Right lobe of liver (tissue), 6 donors: ENCODE data around the gene CAPN12. TPM values are rescaled to one million over a fixed set of nuclear protein-coding genes. Genes with fewer than 3 reads are reported as not detected.

Experiments used
- ATAC-seq, 4 donors: fragments of 200-7000 bp; cut with Tn5 transposase; one replicate each; pipeline ENCODE4 v1.9.1; 2020; ENCODE audit warnings: mild to moderate bottlenecking in 4 of 4, moderate library complexity in 4 of 4
- DNase-seq, 3 donors: peaks; one replicate each; pipeline ENCODE4 v3.0.0-alpha.2; 2020
- H3K27ac ChIP-seq, 3 donors: fragments of 200-600 bp; one replicate each; pipeline ENCODE4 v1.8.0; 2022
- H3K27me3 ChIP-seq, 2 donors: fragments of 200-600 bp; one replicate each; pipeline ENCODE4 v1.8.0; 2022
- H3K36me3 ChIP-seq, 4 donors: fragments of 200-600 bp; sonication (generic) in 1 of 4; one replicate each; pipeline versions ENCODE4 v1.5.1 to v1.8.0; 2017 to 2022; ENCODE audit warnings: control low read depth in 1 of 4
- H3K4me1 ChIP-seq, 4 donors: fragments of 200-600 bp; sonication (generic) in 1 of 4; one replicate each; pipeline versions ENCODE4 v1.5.1 to v1.8.0; 2017 to 2022; ENCODE audit warnings: control low read depth in 1 of 4
- H3K4me3 ChIP-seq, 3 donors: fragments of 200-600 bp; one replicate each; pipeline ENCODE4 v1.8.0; 2022
- H3K9me3 ChIP-seq, 4 donors: fragments of 200-600 bp; sonication (generic) in 1 of 4; one replicate each; pipeline versions ENCODE4 v1.5.1 to v1.8.0; 2017 to 2022; ENCODE audit warnings: control low read depth in 1 of 4
- POLR2A ChIP-seq: fragments of 450-650 bp; IDR thresholded peaks from one replicate; pipeline ENCODE4 v1.6.1; 2017; ENCODE audit warnings: antibody characterized with exemption, mild to moderate bottlenecking
- WGBS: methylation state at CpG from one replicate; pipeline ENCODE4 v1.1.6; 2018; ENCODE audit warnings: low coverage, low lambda C conversion rate; ENCODE audit not compliant: insufficient coverage; ENCODE audit errors: missing lambda C conversion rate; 5-methylcytosine and 5-hydroxymethylcytosine counted together
- intact Hi-C, 2 donors: fragments of 100-400 bp; cut with DNase I; formaldehyde crosslinking; loops; one replicate each; pipeline versions ENCODE4 v1.11.2 to v1.14.1; 2022
- total RNA-seq, 6 experiments: library from RNA; depleted of rRNA in 2 of 6; stranded (reverse); fragments of >200 nt in 2 of 6; fragmentation: NEBNext Ultra II Directional in 3 of 6; extraction: Animal tissue kit (Norgen Biotek cat#: 25700) in 3 of 6; gene quantifications; one replicate each; pipeline versions ENCODE4 v1.1.0 to v1.2.4, GENCODE V29; 2016 to 2023
- TF ChIP-seq, protein P1 (sequence below), 4 donors: fragments of 200-600 bp in 3 of 4; fragments of 450-650 bp in 1 of 4; IDR thresholded peaks; one replicate each; pipeline versions ENCODE4 v1.5.1 to v1.8.0; 2016 to 2022; ENCODE audit warnings: antibody characterized with exemption in 4 of 4, mild to moderate bottlenecking in 2 of 4
- donor health status: DM: no; HTN: yes; CAD: no.
- donor health status: DM: no; HTN: no; CAD: no.
- donor health status: DM: no; HTN: no; CAD: no.
- donor health status: DM: no; HTN: yes; CAD: no.
- donor health status: DM: no; HTN: yes; CAD: no.

CAPN12 gene
- total RNA-seq, 6 experiments from 2014 or later, result 2.2 to 45.3 (median 16.3) TPM

GRCh38 chr19:38719761-38720558 lies 24.3 kb downstream of the CAPN12 start:
- TF ChIP-seq, protein P1, sequence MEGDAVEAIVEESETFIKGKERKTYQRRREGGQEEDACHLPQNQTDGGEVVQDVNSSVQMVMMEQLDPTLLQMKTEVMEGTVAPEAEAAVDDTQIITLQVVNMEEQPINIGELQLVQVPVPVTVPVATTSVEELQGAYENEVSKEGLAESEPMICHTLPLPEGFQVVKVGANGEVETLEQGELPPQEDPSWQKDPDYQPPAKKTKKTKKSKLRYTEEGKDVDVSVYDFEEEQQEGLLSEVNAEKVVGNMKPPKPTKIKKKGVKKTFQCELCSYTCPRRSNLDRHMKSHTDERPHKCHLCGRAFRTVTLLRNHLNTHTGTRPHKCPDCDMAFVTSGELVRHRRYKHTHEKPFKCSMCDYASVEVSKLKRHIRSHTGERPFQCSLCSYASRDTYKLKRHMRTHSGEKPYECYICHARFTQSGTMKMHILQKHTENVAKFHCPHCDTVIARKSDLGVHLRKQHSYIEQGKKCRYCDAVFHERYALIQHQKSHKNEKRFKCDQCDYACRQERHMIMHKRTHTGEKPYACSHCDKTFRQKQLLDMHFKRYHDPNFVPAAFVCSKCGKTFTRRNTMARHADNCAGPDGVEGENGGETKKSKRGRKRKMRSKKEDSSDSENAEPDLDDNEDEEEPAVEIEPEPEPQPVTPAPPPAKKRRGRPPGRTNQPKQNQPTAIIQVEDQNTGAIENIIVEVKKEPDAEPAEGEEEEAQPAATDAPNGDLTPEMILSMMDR (IDR thresholded peaks at IDR 0.05), result no peak
- no peak for TF ChIP-seq POLR2A
- intact Hi-C loops, result loop anchor here (5.0 to 10.0 kb wide), 2 partner anchors 68 to 95 kb away; partner anchors contain the start of gene LGALS4 (in 1 of the 2)
- H3K27ac ChIP-seq, result peak overlapping the region in 1 of 3 donors; percentile 29
- H3K4me1 ChIP-seq, result peaks cover 0 to 5% (median 2%) of the 10 kb centered on the region in 4 donors
- no peaks in the 10 kb centered on the region for H3K27me3 ChIP-seq
- peaks cover 0 to 84% (median 53%) of the 10 kb centered on the region in 4 donors for H3K36me3 ChIP-seq
- no peak overlapping the region for H3K4me3 ChIP-seq
- H3K9me3 ChIP-seq, result no peaks in the 10 kb centered on the region
- no CpG with 5 or more reads among the region's 24 CpGs for WGBS
- DNase-seq (no peak), ATAC-seq (peak in 2 of 4 donors; percentile 5 to 11)

DNA sequence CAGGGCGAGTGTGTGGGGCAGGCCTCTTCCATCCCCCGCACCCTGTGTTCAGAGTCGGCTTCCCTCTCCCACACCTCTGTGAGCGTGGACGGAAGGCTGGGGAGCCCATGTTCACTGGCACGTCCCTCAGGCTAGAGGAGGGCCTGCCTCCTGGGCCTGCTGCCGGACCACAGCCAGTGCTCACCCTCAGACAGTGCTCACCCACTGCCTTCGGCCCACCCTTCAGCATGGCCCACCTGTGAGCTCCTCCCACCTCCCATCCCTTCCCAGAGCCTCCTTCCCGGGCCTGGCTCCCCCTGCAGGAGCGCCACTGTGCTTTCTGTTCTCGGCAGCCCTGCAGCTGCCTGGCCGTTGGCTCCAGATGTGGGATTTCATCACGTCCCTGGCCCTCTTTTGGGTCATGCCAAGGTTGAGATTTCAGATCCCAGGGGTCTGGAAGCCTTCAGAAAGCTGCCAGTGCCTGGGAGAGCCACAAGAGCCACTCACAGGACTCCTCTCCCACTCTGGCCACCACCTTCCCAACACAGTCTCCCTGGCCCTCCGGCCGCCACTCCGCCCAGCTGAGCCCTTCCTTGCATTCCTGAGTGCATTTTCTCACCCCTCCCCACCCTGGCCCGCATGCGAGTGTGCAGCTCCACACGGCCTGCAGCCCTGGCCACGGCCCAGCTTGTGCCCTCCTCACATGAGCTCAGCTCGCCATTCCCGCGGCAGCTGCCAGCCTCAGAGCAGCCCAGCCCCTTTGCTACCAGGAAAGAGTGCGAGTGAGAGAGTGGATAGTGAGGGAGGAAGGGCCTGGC lies 25.3 kb downstream of the CAPN12 start:
- Histone ChIP-seq H3K4me1 (peaks cover 0 to 15% (median 6%) of the 10 kb centered on the region in 4 donors), H3K36me3 (peaks cover 0 to 80% (median 51%) of the 10 kb centered on the region in 4 donors)

DNA sequence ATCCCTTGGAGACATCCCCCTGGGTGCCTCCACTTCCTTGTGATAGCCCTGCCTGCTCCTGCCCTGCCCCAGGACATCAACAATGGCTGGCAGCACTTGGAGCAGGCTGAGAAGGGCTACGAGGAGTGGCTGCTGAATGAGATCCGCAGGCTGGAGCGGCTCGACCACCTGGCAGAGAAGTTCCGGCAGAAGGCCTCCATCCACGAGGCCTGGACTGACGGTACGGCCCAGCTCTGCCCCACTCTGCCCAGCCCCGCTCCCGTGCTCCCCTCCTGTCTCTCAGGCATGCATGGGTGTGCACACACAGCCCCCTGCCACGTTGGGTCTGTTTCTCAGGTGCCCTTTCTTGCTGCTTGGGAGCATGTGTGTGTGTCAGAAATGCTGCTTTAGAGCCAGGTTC lies 26.4 kb downstream of the CAPN12 start:
- H3K27ac ChIP-seq, result no peak overlapping the region

More for the DNA sequence above, 25.3 kb downstream of the CAPN12 start:
- no peak overlapping the region for H3K4me3 ChIP-seq
- intact Hi-C loops, result loop anchor here in 1 of 2 donors (5.0 kb wide), 1 partner anchor 67 kb away; no protein-coding TSS in a partner anchor
- no peaks in the 10 kb centered on the region for H3K27me3 ChIP-seq
- ATAC-seq (peak; percentile 1 to 14 (median 6)), DNase-seq (no peak)
- TF ChIP-seq POLR2A, result no peak
- TF ChIP-seq, protein P1 (IDR thresholded peaks at IDR 0.05), result peak; percentile 16 to 35 (median 19)
- 33% methylated on average over 13 of the region's 24 CpGs for WGBS
- H3K9me3 ChIP-seq, result no peaks in the 10 kb centered on the region
- H3K27ac ChIP-seq, result peak overlapping the region in 1 of 3 donors; percentile 29

GRCh38 chr19:38717051-38717450 lies 27.2 kb downstream of the CAPN12 start:
- no peak for DNase-seq
- WGBS, result 94% methylated on average over 2 of the region's 17 CpGs
- no peak for ATAC-seq

More for the DNA sequence above, 26.4 kb downstream of the CAPN12 start:
- no peak for ATAC-seq
- no peaks in the 10 kb centered on the region for H3K9me3 ChIP-seq
- H3K27me3 ChIP-seq, result no peaks in the 10 kb centered on the region
- 33% methylated on average over 1 of the region's 11 CpGs for WGBS
- peaks cover 0 to 71% (median 42%) of the 10 kb centered on the region in 4 donors for H3K36me3 ChIP-seq
- peaks cover 0 to 26% (median 12%) of the 10 kb centered on the region in 4 donors for H3K4me1 ChIP-seq
- no peak overlapping the region for H3K4me3 ChIP-seq
- TF ChIP-seq POLR2A, result no peak
- TF ChIP-seq, protein P1 (IDR thresholded peaks at IDR 0.05), result no peak
- DNase-seq, result no peak
- intact Hi-C loops, result loop anchor here in 1 of 2 donors (5.0 kb wide), 1 partner anchor 66 kb away; no protein-coding TSS in a partner anchor

More at GRCh38 chr19:38717051-38717450, 27.2 kb downstream of the CAPN12 start:
- TF ChIP-seq, protein P1 (IDR thresholded peaks at IDR 0.05), result no peak
- no peak for TF ChIP-seq POLR2A
- Histone ChIP-seq H3K36me3 (peaks cover 0 to 63% (median 36%) of the 10 kb centered on the region in 4 donors), H3K27ac (no peak overlapping the region), H3K4me1 (peaks cover 0 to 34% (median 16%) of the 10 kb centered on the region in 4 donors), H3K4me3 (no peak overlapping the region), H3K9me3 (no peaks in the 10 kb centered on the region), H3K27me3 (no peaks in the 10 kb centered on the region)
- intact Hi-C loops, result loop anchor here in 1 of 2 donors (5.0 kb wide), 1 partner anchor 65 kb away; no protein-coding TSS in a partner anchor
